ENCODE results near the gene DOCK10.

DNA sequence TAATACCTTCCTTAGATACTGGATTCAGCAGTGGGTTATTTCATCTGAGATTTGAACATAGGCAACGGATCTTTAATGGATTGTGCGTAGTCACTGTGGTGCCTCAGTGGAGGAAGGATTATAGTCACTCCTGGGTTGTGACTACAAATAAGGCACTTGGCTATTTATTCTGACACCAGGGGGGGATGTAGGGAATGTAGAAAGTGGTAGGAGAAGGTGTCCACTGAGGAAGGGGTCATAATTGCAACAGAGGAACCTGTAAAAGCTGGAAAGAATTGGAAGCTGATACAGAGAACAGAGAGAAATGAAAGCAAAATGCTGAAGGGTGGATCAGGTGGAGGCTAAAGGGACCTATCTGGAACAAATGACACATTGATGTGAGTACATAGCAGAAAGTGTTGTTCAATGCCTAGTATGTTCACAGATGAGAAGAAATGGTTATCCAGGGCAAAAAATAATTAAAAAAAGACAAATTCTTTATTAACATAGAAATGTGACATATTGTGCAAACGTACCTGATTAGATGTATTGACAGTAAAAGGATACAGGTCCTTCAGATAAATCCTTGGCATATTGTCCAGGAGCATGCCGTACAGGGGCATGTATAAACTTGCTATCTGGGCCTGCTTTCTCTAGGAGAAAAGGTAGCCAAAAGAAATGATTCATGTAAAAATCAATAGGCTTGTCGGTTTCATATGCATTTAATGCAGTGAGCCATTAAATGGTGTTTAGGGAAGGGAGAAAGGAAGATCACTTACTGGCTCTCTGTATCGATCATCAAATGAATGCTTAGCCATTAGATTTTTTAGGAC lies 234.9 kb downstream of the DOCK10 start:
- TF ChIP-seq, protein P1, sequence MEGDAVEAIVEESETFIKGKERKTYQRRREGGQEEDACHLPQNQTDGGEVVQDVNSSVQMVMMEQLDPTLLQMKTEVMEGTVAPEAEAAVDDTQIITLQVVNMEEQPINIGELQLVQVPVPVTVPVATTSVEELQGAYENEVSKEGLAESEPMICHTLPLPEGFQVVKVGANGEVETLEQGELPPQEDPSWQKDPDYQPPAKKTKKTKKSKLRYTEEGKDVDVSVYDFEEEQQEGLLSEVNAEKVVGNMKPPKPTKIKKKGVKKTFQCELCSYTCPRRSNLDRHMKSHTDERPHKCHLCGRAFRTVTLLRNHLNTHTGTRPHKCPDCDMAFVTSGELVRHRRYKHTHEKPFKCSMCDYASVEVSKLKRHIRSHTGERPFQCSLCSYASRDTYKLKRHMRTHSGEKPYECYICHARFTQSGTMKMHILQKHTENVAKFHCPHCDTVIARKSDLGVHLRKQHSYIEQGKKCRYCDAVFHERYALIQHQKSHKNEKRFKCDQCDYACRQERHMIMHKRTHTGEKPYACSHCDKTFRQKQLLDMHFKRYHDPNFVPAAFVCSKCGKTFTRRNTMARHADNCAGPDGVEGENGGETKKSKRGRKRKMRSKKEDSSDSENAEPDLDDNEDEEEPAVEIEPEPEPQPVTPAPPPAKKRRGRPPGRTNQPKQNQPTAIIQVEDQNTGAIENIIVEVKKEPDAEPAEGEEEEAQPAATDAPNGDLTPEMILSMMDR (IDR thresholded peaks at IDR 0.05; ENCODE audit: borderline replicate concordance, extremely low read depth, low read length, poor library complexity, severe bottlenecking): peak; percentile 7
- no peak for TF ChIP-seq EZH2 (IDR thresholded peaks at IDR 0.05; ENCODE audit: borderline replicate concordance, low read depth, low read length, severe bottlenecking)

Measured in DND-41 (cell line).